Middle frontal gyrus (tissue), 1 donor: ENCODE measurements around the gene STARD5.

Experiments used
- DNase-seq: peaks from one replicate; pipeline ENCODE4 v3.0.0-alpha.2; 2015; ENCODE audit warnings: low spot score; ENCODE audit errors: extremely low spot score

Gene STARD5

GRCh38 chr15:81275711-81276392 is 48.1 kb downstream of the STARD5 start:
- DNase-seq: no peak

- DNase-seq: peak; percentile 55
Measured at GRCh38 chr15:81274931-81275707, 48.8 kb downstream of the STARD5 start.

- no peak for DNase-seq
Measured at GRCh38 chr15:81274255-81274654, 49.7 kb downstream of the STARD5 start.

GRCh38 chr15:81273855-81274254 is 50.1 kb downstream of the STARD5 start:
- no peak for DNase-seq

- DNase-seq: no peak
Measured at GRCh38 chr15:81273200-81273599, 50.7 kb downstream of the STARD5 start.

GRCh38 chr15:81271761-81272644 is 51.9 kb downstream of the STARD5 start:
- DNase-seq: no peak

- no peak for DNase-seq
Measured at GRCh38 chr15:81270781-81271491, 53.0 kb downstream of the STARD5 start.

GRCh38 chr15:81270188-81270587 is 53.8 kb downstream of the STARD5 start:
- no peak for DNase-seq

GRCh38 chr15:81268881-81269601 is 54.9 kb downstream of the STARD5 start:
- no peak for DNase-seq

- DNase-seq: no peak
Measured at GRCh38 chr15:81268340-81268739, 55.6 kb downstream of the STARD5 start.

GRCh38 chr15:81265944-81266775 is 57.8 kb downstream of the STARD5 start:
- peak; percentile 58 for DNase-seq

- no peak for DNase-seq
Measured at GRCh38 chr15:81265256-81265943, 58.5 kb downstream of the STARD5 start.

- no peak for DNase-seq
Measured at GRCh38 chr15:81264072-81264857, 59.7 kb downstream of the STARD5 start.

GRCh38 chr15:81263477-81263876 is 60.5 kb downstream of the STARD5 start:
- DNase-seq: no peak

- no peak for DNase-seq
Measured at GRCh38 chr15:81261172-81261811, 62.6 kb downstream of the STARD5 start.

- DNase-seq: no peak
Measured at GRCh38 chr15:81259760-81260298, 64.1 kb downstream of the STARD5 start.
